HG03175 (cell line): ENCODE results near the gene DNAJC16.
"Not testable (repeated sequence)": the region's sequence is repeated elsewhere in the genome, so short reads cannot be mapped to it uniquely, and the experiment has no call there.

Experiments used
- ATAC-seq: cut with Tn5 transposase; IDR thresholded peaks from one replicate; pipeline ENCODE4 v1.9.1; 2021; ENCODE audit warnings: mild to moderate bottlenecking, moderate library complexity; ENCODE audit not compliant: unreplicated experiment

Gene DNAJC16

DNA sequence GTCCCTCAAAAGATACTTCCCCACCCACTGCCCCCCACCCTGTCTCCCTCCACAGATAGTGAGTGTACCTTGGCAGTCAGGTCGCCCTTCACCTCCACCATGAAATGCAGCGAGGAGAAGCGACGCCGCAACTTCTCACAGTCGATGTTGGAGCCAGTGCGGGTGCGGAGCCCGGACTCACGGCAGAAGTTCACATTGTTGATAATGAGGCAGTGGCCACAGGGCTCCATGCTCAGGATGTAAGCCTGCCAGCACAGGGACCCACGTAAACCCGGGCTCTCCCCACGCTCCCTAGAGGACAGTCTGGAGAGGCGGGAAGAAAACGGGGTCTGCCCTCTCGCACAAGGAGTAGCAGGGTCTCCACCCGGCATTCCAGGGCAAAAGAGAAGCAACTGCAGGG is 19.8 kb upstream of the DNAJC16 start:
- ATAC-seq = no peak

DNA sequence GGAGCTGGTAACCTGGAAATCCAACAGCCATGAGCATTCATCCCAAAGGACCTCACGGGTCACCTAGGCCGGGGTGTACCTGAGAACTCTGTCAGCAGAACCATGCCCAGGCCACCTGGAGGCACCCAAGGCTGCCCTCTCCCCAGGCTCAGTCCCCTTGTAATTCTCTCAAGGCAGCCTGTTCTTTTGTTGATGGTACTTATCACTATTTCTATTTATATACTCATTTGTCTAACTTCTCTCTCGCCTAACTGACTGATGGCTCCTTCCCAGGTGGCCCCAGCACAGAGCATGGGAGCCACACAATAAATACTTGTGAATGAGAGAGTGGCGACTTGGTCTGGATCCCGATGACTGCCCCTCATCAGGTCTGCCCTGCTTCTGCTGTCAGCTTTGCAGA is 19.4 kb upstream of the DNAJC16 start:
- ATAC-seq = no peak

DNA sequence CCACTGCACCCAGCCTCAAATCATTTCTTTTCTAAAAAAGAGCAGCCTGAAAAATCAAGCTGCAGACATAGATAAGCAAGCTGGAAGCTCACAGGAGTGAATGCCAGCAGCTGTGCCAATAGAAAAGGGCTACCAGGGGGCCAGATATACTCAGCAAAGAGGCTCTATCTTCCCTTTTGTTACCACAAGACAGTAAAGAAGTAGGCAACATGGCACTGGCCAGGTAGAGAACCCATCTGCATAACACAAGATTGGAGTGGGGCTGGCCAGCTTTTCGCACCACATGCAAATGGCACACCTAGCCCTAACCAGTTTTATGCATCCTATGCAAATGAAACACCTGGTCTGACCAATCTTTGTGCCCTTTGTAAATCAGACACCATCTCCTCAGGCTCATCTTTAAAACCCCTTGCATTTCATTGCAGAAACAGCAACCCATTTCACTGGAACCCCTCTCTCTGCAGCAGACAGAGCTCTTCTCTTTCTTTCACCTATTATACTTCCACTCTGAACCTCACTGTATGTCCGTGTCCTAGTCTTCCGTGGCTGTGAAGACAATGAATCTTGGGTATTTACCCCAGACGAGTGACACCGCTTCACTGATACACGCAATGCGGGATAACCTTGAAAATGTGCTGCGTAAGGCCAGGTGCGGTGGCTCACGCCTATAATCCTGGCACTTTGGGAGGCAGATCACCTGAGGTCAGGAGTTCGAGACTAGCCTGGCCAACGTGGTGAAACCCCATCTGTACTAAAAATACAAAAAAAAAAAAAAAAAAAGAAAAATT is 17.8 kb upstream of the DNAJC16 start:
- no peak for ATAC-seq

DNA sequence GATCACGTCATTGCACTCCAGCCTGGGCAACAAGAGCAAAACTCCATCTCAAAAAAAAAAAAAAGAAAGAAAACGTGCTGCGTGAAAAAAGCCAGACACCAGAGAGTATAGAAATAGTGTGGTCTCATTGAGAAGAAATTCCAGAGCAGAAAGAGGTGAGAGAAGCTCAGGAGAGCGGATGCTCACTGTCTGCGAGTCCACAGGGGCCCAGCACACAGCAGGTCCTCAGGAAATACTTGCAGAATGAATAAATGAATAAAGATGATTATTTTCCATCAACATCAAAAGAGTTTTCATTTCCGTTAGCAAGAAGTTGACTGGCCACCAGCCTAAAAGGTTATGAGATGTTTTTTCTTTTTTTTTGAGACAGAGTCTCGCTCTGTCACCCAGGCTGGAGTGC is 17.1 kb upstream of the DNAJC16 start:
- ATAC-seq = no peak

DNA sequence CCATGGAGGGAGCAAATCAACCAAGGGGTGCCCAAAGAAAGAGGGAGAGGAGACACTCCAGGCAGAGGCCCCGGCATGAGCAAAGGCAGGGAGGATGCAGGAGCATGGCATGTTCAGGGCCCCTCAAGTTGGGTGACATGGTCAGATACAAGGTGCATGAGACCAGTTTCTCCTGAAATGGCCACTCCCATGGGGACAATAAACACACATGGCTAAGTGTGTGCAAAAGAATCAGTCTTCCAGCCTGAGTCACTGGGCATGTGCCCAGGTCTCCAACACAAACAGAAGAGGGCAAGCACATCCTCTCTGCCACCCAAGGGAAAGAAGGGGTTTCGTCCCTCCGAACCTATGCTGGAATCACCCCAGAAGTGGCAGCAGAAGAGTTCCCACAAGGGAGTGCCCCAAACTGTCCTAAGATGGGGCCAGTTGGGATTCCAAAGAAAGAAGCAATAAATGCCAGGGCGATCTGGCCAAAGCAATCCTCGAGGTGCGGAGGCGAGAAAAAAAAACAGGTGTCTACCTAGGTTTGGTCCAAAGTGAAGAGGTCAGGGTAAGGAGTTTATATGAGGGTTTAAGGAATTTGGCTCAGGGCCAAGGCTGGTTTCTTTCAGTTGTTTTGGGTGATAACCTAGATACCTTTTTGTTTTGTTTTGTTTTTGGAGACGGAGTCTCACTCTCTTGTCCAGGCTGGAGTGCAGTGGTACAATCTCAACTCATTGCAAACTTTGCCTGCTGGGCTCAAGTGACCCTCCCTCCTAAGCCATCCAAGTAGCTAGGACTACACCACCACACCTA is 15.8 kb upstream of the DNAJC16 start:
- ATAC-seq = no peak

DNA sequence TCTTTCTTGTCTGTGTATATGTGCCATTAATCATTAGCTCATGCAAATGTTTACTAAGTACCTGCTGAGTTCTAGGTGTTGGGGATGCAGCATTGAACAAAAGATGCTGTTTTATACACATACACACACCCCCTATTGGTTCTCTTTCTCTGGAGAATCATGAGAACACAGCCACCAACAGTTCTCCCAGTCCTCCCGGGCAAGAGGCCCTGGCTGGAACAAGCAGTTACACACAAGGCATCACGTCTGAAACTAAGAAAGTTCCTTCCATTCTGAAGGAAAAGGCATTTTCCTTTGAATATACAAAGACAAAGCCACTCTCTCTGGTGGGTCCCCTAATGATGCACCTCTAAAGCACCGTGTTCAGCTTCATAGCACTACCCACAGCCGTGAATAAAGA is 13.5 kb upstream of the DNAJC16 start:
- ATAC-seq = no peak

DNA sequence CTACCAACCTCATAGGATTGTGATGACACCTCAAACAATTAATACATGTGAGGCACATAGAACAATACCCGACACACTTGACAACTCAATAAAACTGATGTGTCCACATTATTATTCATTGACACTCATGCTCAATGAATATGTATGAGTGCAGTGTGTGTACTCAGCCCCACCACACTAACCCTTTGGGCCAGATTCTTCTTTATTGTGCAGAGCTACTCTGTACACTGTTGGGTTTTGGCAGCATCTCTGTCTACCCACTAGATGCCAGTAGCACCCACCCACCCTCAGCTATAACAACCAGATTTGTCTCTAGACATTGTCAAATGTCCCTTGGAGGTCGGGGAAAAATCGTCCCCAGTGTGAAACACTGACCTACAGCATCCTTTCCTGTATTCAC is 12.7 kb upstream of the DNAJC16 start:
- ATAC-seq = no peak

DNA sequence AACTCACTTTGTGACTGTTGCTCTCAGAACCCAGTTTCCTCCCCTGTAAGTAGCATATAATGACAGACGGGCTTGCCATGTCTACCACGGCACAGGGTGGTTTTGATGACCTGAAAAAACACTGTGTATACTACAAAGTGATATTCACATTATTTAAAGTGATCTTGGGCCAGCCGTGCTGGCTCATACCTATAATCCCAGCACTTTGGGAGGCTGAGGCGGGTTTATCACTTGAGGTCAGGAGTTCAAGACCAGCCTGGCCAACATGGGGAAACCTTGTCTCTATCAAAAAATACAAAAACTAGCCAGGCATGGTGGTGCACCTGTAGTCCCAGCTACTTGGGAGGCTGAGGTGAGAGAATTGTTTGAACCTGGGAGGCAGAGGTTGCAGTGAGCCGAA is 12.1 kb upstream of the DNAJC16 start:
- ATAC-seq = not testable (repeated sequence)

DNA sequence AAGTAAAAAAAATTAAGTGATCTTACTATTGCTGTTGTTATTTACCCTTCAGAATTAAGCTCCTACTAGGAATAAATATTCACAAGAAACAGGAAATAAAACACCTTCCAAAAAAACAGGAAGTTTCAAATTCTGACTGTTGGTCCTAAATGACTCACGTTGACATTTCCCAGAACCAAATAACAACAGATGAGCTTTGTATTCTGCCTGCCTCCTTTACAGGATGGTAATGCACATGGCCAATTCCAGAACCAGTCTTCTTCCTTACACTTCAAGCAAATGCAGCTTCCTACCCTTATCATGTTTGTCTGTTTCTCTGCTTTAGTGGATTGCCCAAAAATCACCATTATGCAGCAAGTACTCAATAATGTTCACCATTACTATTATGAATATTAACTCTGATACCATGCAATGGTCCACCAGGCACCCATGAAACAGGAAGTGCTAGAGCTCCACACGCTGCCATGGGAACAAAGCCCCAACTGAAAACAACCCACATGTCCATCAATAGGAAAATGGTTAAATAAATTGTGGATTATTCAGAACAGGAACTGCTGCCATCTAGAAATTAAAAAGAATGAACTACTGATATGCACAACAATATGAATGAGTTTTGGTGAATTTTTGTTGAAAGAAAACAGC is 11.5 kb upstream of the DNAJC16 start:
- peak; percentile 64 for ATAC-seq

DNA sequence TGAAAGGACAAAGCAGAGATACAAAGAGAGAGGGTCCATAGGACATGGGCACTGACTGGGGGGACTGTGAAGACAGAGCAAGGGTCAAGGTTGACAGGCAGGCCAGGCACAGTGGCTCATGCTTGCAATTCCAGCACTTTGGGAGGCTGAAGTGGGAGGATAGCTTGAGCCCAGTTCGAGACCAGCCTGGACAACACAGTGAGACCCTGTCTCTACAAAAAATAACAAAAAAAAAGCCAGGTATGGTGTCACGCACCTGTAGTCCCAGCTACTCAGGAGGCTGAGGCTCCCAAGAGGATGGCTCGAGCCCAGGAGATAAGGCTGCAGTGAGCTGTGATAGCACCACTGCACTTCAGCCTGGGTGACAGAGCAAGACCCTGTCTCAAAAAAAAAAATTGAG is 7.0 kb upstream of the DNAJC16 start:
- no peak for ATAC-seq

DNA sequence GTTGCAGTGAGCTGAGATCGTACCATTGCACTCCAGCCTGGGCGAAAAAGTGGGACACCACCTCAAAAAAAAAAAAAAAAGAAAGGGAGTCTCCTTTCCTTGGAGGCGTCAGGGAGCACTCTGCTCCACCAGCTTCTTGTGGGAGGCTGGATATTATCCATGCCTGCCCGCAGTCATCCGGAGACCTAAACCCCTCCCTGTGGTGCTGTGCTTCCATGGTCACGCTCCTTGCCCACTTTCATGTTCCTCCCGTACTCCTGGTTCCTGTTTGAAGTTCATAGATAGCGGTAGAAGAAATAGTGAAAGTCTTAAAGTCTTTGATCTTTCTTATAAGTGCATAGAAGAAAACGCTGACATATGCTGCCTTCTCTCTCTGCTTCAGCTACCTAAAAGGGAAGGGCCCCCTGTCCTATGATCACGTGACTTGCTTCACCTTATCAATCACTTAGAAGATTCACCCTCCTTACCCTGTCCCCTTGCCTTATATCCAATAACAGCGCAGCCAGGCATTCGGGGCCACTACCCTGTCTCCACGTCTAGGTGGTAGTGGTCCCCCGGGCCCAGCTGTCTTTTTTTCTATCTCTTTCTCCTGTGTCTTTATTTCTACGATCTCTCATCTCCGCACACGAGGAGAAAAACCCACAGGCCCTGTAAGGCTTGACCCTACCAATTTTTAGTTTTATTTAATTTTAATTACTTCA is 5.3 kb upstream of the DNAJC16 start:
- not testable (repeated sequence) for ATAC-seq

DNA sequence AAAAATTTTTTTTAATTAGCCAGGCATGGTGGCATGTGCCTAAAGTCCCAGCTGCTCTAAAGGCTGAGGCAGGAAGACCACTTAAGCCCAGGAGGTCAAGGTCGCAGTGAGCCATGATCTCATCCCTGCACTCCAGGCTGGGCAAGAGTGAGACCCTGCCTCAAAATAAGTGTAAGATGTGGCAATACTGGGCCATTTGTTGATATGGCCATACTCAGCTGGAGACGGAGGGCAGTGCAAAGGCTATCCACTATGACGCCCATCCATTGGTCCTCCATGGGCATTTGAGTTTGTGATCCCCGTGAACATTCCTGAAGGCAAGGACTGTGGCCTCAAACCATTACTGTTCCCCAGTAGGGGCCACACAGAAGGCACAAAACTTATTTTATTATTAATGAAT is 4.1 kb upstream of the DNAJC16 start:
- no peak for ATAC-seq

DNA sequence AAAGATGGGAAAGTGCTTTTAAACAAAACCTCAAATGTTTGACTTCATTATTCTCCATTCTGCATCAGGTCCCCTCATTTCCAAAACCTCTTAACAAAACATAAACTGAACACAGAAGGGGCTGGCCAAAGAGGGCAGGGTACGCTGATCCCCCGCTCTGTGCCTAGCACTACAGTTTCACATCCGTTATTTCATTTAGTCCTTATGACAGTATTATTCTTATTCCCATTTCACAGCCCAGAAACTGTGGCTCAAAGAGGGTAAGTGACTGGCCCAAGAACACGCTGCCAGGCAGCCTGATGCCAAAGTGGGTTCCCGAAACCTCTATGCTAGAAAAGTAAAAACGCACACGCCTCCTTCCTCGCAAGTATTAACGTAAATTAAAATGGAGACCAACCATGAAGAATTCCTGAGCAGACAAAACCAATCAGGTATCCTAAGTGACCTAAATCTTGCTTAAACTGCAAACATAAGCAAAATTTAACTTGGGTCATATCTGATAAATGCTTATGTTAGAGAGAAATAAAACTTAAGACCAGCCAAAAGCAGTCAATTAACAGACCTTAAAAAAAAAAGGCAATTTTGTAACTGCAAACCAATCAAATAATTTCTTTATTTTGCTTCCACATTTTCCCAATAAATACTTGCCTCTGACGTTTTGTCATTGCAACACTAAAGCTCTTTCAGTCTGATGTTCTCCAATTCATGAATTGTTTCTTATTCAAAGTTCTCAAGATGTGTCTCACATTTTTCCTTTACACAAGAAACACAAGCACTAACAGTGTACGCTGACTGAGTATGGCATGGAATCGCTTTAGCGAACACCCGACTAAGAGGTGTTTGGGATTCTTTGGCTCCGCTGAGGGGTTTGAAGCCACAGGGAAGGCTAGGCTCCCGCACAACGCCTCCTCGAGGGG is 3.3 kb upstream of the DNAJC16 start:
- no peak for ATAC-seq

DNA sequence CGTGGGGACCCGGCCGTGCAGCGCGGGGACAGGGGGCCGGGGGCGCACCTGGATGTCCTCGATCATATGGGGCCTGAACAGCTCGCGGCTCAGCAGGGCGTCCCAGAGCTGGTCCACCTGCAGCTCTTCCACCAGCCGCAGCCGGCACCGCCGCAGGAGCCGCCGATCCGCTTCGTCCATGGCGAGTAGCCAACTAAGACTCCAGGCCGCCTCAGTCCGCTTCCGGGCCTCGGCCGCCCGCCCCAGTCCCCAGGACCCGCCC is 2.7 kb upstream of the DNAJC16 start, which contains the start of gene CASP9:
Gene CASP9 (minus strand): TSS at position 195 of the 262 bp plus-strand sequence. CDS start 15 bp downstream, at position 180.
- no peak for ATAC-seq

DNA sequence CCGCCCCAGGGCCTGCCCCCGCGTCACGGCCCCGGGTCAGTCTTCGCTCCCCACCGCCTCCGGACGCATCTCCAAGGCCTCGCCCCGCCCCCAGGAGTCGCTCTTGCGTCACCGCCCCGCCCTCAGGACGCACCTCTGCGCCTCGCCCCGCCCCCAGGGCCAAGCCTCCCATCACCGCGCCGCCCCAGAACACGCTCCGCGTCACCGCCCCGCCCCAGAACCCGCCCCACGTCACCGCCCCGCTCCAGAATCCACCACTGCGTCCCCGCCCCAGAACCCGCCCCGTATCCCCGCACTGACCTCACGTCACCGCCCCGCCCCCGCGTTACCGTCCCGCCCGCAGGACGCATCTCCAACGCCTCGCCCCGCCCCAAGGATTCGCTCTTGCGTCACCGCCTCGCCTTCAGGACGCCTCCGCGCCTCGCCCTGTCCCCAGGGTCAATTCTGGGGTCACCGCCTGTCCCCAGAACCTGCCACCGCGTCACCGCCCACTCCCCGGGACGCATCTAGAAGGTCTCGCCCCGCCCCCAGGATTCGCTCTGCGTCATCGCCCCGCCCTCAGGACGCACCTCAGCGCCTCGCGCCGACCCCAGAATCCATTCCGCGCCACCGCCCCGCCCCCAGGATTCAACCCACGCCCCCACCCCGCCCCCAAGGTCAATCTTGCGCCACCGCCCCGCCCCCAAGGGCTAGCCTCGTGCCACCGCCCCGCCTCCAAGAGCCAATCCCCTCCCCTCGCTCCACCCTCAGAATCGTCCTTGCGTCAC is 2.2 kb upstream of the DNAJC16 start:
- peak; percentile 47 for ATAC-seq

DNA sequence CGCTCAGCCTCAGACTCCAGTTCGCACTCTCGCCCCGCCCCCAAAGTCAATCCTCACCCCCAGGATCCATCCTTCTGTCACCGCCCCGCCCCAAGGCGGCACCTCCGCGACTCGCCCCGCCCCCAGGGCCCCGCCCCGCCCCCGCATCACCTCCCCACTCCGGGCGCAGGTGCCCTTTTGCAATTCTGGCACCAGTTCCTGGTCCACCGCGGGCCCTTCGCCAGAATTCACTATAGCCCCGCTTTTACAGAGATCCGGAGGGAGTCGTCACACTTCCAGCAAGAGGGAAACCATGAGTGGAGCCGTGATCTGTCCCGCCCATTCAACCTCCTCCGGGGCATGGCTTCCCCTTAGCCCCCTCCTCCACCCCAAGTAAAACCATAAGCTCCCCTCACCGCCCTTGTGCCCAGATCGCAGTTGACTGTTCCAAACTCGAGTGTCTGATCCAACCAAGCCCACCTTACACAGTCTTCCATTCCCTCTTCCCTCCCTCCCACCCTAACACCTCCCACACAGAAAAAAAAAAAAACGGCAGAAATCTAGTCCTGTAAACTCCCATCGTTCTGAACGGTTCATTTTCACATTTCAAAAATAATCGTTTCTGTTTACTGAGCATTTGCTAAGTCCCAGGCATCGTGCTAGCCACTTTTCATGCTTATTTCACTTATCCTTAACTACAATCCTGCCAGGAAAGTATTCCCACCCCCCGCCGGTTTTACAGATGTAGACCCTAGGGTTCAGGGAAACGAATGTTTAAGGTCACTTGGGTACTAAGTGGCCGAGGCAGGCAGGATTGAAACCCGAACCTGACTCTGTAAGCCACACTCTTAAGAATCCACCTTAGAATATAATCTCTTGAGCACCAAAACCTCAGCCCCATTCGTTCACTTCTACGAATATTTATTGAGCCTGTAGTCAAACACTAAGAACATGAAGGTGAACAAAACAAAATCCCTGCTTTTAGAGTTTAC is 1.3 kb upstream of the DNAJC16 start:
- ATAC-seq = peak; percentile 40

DNA sequence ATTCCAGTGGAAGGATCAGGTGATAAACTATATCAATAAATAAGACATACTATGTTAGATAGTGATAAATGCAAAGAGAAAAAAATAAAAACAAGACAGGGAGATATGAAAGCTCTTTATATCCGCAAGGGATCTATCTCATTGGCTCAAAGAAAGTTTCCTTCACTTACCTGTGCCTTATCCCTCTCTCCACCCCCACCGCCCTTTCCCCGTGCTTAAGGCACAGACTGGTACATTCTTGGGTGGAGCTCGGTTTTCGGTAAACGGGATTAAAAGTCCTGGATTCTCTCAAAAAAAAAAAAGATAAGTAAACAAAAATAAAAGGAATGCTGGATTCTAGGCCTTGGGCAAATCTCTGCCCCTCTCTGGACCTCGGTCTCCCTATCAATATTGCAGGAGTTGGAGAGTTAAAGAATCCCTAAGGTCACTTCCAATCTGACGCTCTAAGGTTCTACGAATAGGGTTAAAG is 593 bp upstream of the DNAJC16 start:
- no peak for ATAC-seq

DNA sequence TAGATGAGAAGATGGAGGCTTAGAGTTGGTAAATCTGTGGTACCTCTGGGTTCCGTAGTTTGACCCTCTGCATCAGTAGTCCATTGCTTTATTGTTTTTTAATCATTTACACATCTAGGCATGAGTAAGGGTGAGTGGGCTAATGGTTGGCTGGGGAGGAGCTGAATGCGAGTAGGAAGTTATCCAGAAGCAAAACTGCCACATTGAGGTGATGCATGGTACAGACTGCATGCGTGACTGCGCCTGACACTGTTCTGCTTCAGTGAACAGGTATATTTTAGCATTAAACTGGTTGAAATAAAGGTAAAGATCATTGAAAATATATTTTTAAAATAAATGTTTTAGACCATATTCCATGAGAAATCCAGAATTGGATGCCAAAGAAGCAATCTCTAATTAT is 4.4 kb downstream of the DNAJC16 start:
- ATAC-seq = no peak
